Measurements from ENCODE around the gene PPP2R2D. TPM values are rescaled to one million over a fixed set of nuclear protein-coding genes. Genes with fewer than 3 reads are reported as not detected.

Gene PPP2R2D
- total and polyA plus RNA-seq, 9 donors, result 26.7 to 62.9 (median 42.0) TPM

DNA sequence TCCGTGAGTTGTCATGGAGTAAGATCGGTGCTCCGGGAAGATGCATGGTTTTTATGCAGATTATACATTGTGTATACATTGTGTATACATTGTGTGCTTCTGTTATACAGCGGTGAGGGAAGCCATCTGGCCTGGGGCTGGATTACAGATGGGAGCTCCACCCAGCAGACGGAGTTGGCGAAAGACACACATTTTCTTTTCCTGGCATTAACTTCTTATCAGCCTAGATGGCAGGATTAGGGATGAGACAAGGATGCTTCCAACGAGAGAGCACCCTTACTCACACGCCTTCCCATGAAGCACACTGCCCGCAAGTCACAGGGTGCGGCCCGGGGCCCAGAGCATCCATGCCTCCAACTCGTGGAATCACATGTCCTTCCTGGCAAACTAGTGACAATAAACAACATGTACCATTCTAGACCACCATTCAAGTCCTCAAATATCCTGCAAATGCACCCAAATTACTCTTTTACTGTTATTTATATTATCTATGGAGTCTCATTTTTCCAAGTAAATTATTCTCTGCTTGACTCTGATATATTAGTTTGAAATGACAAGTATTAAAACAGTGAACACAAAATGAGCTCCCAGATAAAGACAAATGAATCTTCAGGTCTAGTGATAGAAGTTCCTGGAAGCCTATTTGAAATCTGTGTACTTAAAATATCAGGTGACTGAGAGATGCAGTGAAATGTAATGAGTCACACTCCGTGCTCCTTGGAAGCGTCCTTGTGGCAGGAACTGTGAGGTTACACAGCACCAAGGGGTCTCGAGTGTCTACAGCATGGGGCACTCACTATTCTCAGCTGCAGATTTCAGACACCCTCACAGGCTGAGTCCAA lies 29.8 kb upstream of the PPP2R2D start:
- peak in 1 of 5 donors; percentile 3 for DNase-seq
- H3K36me3 ChIP-seq, result no peaks in the 10 kb centered on the region
- H3K9me3 ChIP-seq, result no peaks in the 10 kb centered on the region
- H3K4me1 ChIP-seq (ENCODE audit: insufficient read depth), result no peaks in the 10 kb centered on the region
- TF ChIP-seq, protein P1, sequence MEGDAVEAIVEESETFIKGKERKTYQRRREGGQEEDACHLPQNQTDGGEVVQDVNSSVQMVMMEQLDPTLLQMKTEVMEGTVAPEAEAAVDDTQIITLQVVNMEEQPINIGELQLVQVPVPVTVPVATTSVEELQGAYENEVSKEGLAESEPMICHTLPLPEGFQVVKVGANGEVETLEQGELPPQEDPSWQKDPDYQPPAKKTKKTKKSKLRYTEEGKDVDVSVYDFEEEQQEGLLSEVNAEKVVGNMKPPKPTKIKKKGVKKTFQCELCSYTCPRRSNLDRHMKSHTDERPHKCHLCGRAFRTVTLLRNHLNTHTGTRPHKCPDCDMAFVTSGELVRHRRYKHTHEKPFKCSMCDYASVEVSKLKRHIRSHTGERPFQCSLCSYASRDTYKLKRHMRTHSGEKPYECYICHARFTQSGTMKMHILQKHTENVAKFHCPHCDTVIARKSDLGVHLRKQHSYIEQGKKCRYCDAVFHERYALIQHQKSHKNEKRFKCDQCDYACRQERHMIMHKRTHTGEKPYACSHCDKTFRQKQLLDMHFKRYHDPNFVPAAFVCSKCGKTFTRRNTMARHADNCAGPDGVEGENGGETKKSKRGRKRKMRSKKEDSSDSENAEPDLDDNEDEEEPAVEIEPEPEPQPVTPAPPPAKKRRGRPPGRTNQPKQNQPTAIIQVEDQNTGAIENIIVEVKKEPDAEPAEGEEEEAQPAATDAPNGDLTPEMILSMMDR (IDR thresholded peaks at IDR 0.05), result no peak
- TF ChIP-seq EP300 (IDR thresholded peaks at IDR 0.05) (no peak), POLR2A (IDR thresholded peaks at IDR 0.05) (no peak)
- no peak overlapping the region for H3K4me3 ChIP-seq
- no peaks in the 10 kb centered on the region for H3K27me3 ChIP-seq
- H3K27ac ChIP-seq, result no peak overlapping the region
- 82 to 86% (median 85%) methylated on average over 15 of the region's 15 CpGs for WGBS, 3 donors
- intact Hi-C loops (cut with DNase I), result loop anchor here in 3 of 4 donors (10.0 kb wide), 2 partner anchors 1676 to 1686 kb away; no protein-coding TSS in a partner anchor

- no peaks in the 10 kb centered on the region for H3K27me3 ChIP-seq
- no peaks in the 10 kb centered on the region for H3K36me3 ChIP-seq
- intact Hi-C loops (cut with DNase I), result loop anchor here (2.0 to 10.0 kb wide), 3 partner anchors 1677 to 1687 kb away; no protein-coding TSS in a partner anchor
- DNase-seq, result peak in 1 of 5 donors; percentile 17
- no peaks in the 10 kb centered on the region for H3K9me3 ChIP-seq
- TF ChIP-seq EP300 (IDR thresholded peaks at IDR 0.05) (no peak), POLR2A (IDR thresholded peaks at IDR 0.05) (no peak)
- no peak overlapping the region for H3K4me3 ChIP-seq
- no peaks in the 10 kb centered on the region for H3K4me1 ChIP-seq (ENCODE audit: insufficient read depth)
- WGBS, 3 donors, result 67 to 80% (median 73%) methylated on average over 8 of the region's 8 CpGs
- no peak overlapping the region for H3K27ac ChIP-seq
These were observed 29.2 kb upstream of the PPP2R2D start for GRCh38 chr10:131871673-131872005.

DNA sequence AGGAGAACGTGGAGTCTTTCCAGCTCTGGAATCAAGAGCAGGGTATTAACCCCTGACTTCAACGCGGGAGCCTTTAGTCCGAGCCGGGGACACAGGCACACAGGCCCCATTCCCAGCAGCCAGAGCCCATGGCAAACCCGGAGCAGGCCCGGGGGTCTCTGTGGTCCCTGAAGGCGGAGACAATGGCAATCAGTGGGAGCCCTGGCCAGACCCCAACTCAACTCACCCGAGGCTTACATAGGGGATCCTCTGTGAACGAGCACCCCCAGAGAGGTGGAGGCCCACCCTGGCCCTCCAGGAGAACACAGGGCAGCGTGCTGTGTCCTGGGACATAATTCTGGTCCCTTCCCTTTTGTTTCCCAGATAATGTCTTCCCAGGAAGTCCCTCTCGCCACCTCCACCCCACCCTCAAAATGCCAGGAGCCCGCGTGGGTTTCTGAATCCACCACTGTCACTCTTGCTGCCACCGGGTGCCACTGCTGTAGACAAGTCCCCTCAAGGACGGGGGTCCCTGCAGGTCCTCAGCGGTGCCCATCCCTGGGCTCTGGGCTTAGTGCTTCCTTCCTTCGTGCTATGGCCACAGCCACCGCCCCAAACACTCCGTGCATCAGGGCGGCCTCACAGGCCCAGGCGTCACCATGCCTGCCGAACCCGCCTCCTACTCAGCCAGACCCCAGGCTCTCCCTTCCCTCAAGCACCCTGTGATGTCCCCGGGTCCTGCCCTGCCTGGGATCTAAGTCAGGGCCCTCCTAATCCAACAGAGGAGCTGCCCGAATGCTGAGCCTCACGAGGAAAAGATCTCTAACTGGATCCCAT lies 28.6 kb upstream of the PPP2R2D start:
- TF ChIP-seq POLR2A (IDR thresholded peaks at IDR 0.05) (no peak), EP300 (IDR thresholded peaks at IDR 0.05) (no peak)
- TF ChIP-seq, protein P1 (IDR thresholded peaks at IDR 0.05), result no peak
- Histone ChIP-seq H3K4me1 (ENCODE audit: insufficient read depth) (no peaks in the 10 kb centered on the region), H3K27ac (no peak overlapping the region), H3K27me3 (no peaks in the 10 kb centered on the region), H3K4me3 (no peak overlapping the region), H3K36me3 (no peaks in the 10 kb centered on the region), H3K9me3 (no peaks in the 10 kb centered on the region)
- WGBS, 3 donors, result 82 to 86% (median 85%) methylated on average over 27 of the region's 27 CpGs
- peak in 1 of 5 donors; percentile 28 for DNase-seq
- intact Hi-C loops (cut with DNase I), result loop anchor here (2.0 to 10.0 kb wide), 3 partner anchors 1677 to 1687 kb away; no protein-coding TSS in a partner anchor

- Histone ChIP-seq H3K9me3 (no peaks in the 10 kb centered on the region), H3K4me1 (ENCODE audit: insufficient read depth) (no peaks in the 10 kb centered on the region), H3K4me3 (no peak overlapping the region), H3K36me3 (no peaks in the 10 kb centered on the region), H3K27ac (no peak overlapping the region), H3K27me3 (no peaks in the 10 kb centered on the region)
- peak in 1 of 5 donors; percentile 11 for DNase-seq
- intact Hi-C loops (cut with DNase I), result loop anchor here (2.0 to 10.0 kb wide), 3 partner anchors 1678 to 1688 kb away; no protein-coding TSS in a partner anchor
- 59 to 69% (median 67%) methylated on average over 19 of the region's 19 CpGs for WGBS, 3 donors
- TF ChIP-seq EP300 (IDR thresholded peaks at IDR 0.05) (no peak), POLR2A (IDR thresholded peaks at IDR 0.05) (no peak)
- TF ChIP-seq, protein P1 (IDR thresholded peaks at IDR 0.05), result no peak
These were observed 27.9 kb upstream of the PPP2R2D start for GRCh38 chr10:131872827-131873375.
